Type B pancreatic cell (in vitro differentiated cells): ENCODE measurements around the gene TSNAXIP1. TPM values are rescaled to one million over a fixed set of nuclear protein-coding genes. Genes with fewer than 3 reads are reported as not detected.

ENCODE experiments used
- DNase-seq: peaks from one replicate; pipeline ENCODE4 v3.0.0; 2021; ENCODE audit warnings: mixed read lengths; ENCODE audit not compliant: unreplicated experiment; ENCODE audit errors: extremely low spot score
- H3K27ac Mint-ChIP-seq: 2 replicates; pipeline ENCODE4 v1.8.0; 2021; ENCODE audit warnings: mild to moderate bottlenecking, mixed read lengths
- H3K27me3 Mint-ChIP-seq: 2 replicates; pipeline ENCODE4 v1.8.0; 2021; ENCODE audit warnings: mixed read lengths
- H3K36me3 Mint-ChIP-seq: 2 replicates; pipeline ENCODE4 v1.8.0; 2021; ENCODE audit warnings: mixed read lengths
- H3K4me1 Mint-ChIP-seq: one replicate; pipeline ENCODE4 v1.8.0; 2021; ENCODE audit warnings: mixed read lengths; ENCODE audit not compliant: unreplicated experiment
- H3K4me3 Mint-ChIP-seq: 2 replicates; pipeline ENCODE4 v1.8.0; 2021; ENCODE audit warnings: mild to moderate bottlenecking, mixed read lengths
- H3K9me3 Mint-ChIP-seq: 2 replicates; pipeline ENCODE4 v1.8.0; 2021; ENCODE audit warnings: mixed read lengths
- total RNA-seq: library from RNA; stranded (reverse); gene quantifications from 2 replicates; pipeline ENCODE4 v1.2.1, GENCODE V29; 2021; ENCODE audit warnings: low replicate concordance
- TF ChIP-seq, protein P1 (sequence below): fragments of 200-600 bp; sonication (generic); conservative IDR thresholded peaks from 2 replicates; pipeline ENCODE4 v1.5.0; 2021; ENCODE audit warnings: antibody characterized with exemption, mild to moderate bottlenecking

TSNAXIP1 gene
- total RNA-seq, 1 donor from 2014 or later, result 7.2 TPM

- no peak for DNase-seq
- no peak overlapping the region for H3K4me3 Mint-ChIP-seq
- TF ChIP-seq, protein P1, sequence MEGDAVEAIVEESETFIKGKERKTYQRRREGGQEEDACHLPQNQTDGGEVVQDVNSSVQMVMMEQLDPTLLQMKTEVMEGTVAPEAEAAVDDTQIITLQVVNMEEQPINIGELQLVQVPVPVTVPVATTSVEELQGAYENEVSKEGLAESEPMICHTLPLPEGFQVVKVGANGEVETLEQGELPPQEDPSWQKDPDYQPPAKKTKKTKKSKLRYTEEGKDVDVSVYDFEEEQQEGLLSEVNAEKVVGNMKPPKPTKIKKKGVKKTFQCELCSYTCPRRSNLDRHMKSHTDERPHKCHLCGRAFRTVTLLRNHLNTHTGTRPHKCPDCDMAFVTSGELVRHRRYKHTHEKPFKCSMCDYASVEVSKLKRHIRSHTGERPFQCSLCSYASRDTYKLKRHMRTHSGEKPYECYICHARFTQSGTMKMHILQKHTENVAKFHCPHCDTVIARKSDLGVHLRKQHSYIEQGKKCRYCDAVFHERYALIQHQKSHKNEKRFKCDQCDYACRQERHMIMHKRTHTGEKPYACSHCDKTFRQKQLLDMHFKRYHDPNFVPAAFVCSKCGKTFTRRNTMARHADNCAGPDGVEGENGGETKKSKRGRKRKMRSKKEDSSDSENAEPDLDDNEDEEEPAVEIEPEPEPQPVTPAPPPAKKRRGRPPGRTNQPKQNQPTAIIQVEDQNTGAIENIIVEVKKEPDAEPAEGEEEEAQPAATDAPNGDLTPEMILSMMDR, result no peak
- H3K4me1 Mint-ChIP-seq, result peaks cover 14% of the 10 kb centered on the region
- no peaks in the 10 kb centered on the region for H3K27me3 Mint-ChIP-seq
- no peak overlapping the region for H3K27ac Mint-ChIP-seq
- peaks cover 22% of the 10 kb centered on the region for H3K36me3 Mint-ChIP-seq
- H3K9me3 Mint-ChIP-seq, result no peaks in the 10 kb centered on the region
These were observed 4.8 kb upstream of the TSNAXIP1 start for GRCh38 chr16:67801883-67802282.

DNA sequence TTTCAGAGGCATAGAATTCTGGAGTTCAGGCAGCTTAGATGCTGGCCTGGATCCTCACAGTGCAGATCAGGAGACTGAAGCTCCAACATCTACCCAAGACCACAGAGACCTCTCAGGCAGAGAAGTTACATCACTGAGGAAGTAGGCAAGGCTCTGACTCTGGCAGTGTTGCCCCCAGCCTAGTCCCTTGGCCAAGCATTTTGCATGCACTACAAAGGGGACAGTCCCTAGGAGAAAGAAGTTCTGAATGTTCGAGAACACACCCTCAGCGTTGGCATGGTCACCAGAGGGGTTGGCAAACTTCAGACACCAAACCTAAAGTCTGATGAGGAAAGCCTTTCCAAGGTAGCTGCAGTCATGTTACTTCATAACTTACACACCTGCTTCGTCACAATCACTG lies 2.8 kb upstream of the TSNAXIP1 start:
- TF ChIP-seq, protein P1, result no peak
- DNase-seq, result no peak
- peak overlapping the region; percentile 52 for H3K4me3 Mint-ChIP-seq
- H3K27ac Mint-ChIP-seq, result no peak overlapping the region
- H3K27me3 Mint-ChIP-seq, result no peaks in the 10 kb centered on the region
- H3K9me3 Mint-ChIP-seq, result no peaks in the 10 kb centered on the region
- H3K4me1 Mint-ChIP-seq, result peaks cover 14% of the 10 kb centered on the region
- peaks cover 12% of the 10 kb centered on the region for H3K36me3 Mint-ChIP-seq

DNA sequence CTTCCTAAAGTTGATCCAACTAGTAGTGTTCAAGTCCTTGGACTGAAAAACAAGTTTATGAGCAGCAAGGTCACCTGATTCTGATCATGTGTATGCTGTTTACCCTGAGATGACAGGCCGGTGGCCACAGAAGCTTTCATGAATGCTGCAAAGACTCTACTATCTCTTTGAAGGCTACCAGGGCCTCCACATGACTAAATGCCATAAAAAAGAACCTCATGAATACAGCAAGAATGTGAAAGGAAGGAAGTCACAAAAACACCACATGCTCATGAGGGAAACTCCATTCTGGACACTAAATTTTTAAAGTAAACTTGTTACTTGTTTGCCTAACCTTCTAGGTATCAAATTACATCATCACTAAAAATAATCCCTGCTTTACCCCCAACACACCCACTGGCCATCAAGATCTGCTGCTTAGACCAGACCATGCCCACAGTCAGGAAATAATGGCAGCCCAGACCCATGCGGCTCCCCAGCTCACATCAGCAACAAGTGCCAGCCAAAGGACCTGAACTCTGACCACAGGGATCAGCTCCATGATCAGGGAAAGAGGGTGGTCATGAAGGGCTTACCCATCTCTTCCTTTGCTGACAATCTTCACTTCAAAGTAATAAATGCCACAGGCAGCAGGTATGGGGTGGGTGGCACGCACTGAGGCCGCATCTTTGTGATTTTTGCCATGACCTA lies 1.7 kb upstream of the TSNAXIP1 start:
- H3K4me1 Mint-ChIP-seq, result peaks cover 14% of the 10 kb centered on the region
- H3K27ac Mint-ChIP-seq, result peak overlapping the region; percentile 77
- H3K9me3 Mint-ChIP-seq, result no peaks in the 10 kb centered on the region

DNA sequence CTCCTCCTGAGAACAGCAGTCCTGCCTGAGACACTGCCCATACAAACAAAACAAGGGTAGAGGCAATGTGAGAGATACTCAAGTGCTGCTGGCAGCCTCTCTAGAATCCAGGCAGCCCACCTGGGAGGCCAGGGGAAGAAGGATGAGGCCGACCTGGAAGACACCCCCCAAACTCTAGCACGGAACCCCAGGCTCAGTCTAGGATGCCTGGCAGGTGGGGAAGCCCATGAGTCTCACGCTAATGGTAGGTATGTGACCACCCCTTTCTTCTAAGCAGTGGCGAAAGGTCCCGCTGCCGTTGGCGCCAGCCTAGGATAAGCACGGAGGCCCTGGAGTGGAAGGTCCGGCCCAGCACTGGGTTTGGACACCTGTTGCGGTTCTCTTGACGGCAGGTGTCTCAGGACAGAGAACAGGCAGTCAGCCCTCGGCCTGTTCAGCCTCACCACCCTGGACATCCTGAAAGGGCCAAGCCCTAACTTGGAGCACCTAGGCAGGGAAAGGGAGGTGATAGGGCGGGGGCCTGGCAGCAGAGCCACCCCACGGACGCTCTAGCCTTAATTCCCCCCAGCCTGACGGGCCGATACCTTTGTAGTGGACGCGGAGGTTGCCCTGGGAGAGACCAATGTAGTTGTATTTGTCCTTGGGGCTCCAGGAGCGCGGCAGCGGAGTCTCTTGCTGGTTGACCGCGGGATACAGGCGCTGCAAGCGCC lies 816 bp upstream of the TSNAXIP1 start:
- Mint-ChIP-seq H3K4me1 (peaks cover 9% of the 10 kb centered on the region), H3K9me3 (no peaks in the 10 kb centered on the region), H3K27ac (peak overlapping the region; percentile 77), H3K36me3 (peaks cover 4% of the 10 kb centered on the region), H3K27me3 (no peaks in the 10 kb centered on the region), H3K4me3 (peak overlapping the region; percentile 97)
- TF ChIP-seq, protein P1, result no peak
- no peak for DNase-seq

More for the DNA sequence above, 1.7 kb upstream of the TSNAXIP1 start:
- Mint-ChIP-seq H3K27me3 (no peaks in the 10 kb centered on the region), H3K36me3 (peaks cover 9% of the 10 kb centered on the region), H3K4me3 (peak overlapping the region; percentile 97)
- DNase-seq, result no peak
- TF ChIP-seq, protein P1, result no peak

DNA sequence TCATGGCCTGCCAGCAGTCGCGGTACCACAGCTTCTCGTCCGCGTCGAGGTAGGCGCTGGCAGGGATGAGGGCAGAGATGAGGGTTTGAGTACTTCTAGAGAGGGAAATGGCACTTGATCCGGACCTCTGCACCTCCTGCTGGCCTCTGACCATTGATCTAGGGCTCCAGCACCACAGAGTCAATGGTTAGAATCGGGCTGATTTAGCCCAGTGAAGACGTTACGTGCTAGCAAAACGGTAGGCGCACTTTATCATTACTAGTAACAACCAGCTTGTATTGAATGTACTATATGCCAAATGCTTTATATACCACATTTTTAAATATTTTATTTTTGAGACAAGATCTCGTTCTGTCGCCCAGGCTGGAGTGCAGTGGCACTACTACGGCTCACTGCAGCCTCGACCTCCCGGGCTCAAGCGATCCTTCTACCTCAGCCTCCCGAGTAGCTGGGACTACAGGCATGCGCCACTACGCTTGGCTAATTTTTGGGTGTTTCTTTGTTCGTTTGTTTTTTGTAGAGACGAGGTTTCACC lies 526 bp downstream of the TSNAXIP1 start:
- TF ChIP-seq, protein P1, result peak; percentile 20
- Mint-ChIP-seq H3K36me3 (peaks cover 4% of the 10 kb centered on the region), H3K4me1 (peaks cover 9% of the 10 kb centered on the region), H3K4me3 (peak overlapping the region; percentile 97), H3K27me3 (no peaks in the 10 kb centered on the region), H3K27ac (peak overlapping the region; percentile 94), H3K9me3 (no peaks in the 10 kb centered on the region)
- DNase-seq, result no peak
